Activated B cell treated with CpG ODN at 0.5 μM for 24 hours (primary cell): ENCODE results near the gene MPDZ. TPM values are rescaled to one million over a fixed set of nuclear protein-coding genes. Genes with fewer than 3 reads are reported as not detected.

ENCODE experiments used
- ATAC-seq: fragments of 200-7000 bp; cut with Tn5 transposase; one replicate; pipeline ENCODE4 v1.10.0; 2021; ENCODE audit warnings: low read depth, mild to moderate bottlenecking, moderate library complexity
- CTCF ChIA-PET: fragments of 350-600 bp; sonication (Branson Sonifier 250); formaldehyde crosslinking; loops from one replicate; lab custom pipeline; 2021; ENCODE audit warnings: antibody characterized with exemption; lab: Charles Lee
- POLR2A ChIA-PET: fragments of 350-600 bp; sonication (Branson Sonifier 250); formaldehyde crosslinking; loops from one replicate; lab custom pipeline; 2021; ENCODE audit warnings: antibody characterized with exemption; lab: Charles Lee
- DNase-seq: peaks from one replicate; pipeline ENCODE4 v3.0.0; 2022
- H3K27ac Mint-ChIP-seq: one replicate; pipeline ENCODE4 v1.8.0; 2020; ENCODE audit warnings: mixed read lengths
- H3K27me3 Mint-ChIP-seq: one replicate; pipeline ENCODE4 v1.8.0; 2021; ENCODE audit warnings: mixed read lengths
- H3K36me3 Mint-ChIP-seq: one replicate; pipeline ENCODE4 v1.8.0; 2021; ENCODE audit warnings: low read depth, mixed read lengths
- H3K4me1 Mint-ChIP-seq: one replicate; pipeline ENCODE4 v1.8.0; 2021; ENCODE audit warnings: mixed read lengths
- H3K4me3 Mint-ChIP-seq: one replicate; pipeline ENCODE4 v1.8.0; 2020; ENCODE audit warnings: mild to moderate bottlenecking, mixed read lengths
- H3K9me3 Mint-ChIP-seq: one replicate; pipeline ENCODE4 v1.8.0; 2020; ENCODE audit warnings: mixed read lengths
- intact Hi-C: fragments of 100-400 bp; cut with micrococcal nuclease; formaldehyde crosslinking; loops from one replicate; pipeline ENCODE4 v1.15.1; 2024
- total RNA-seq: library from RNA; stranded (reverse); gene quantifications from 2 replicates; pipeline ENCODE4 v1.2.3, GENCODE V29; 2022
- TF ChIP-seq, protein P1 (sequence below): fragments of 200-600 bp; IDR thresholded peaks from one replicate; pipeline ENCODE4 v1.8.0; 2022; ENCODE audit warnings: antibody characterized with exemption, mild to moderate bottlenecking

Gene MPDZ
- total RNA-seq, 1 donor from 2014 or later: not detected

GRCh38 chr9:13071921-13072320, 207.6 kb downstream of the MPDZ start:
- no peak overlapping the region for H3K4me3 Mint-ChIP-seq
- TF ChIP-seq, protein P1, sequence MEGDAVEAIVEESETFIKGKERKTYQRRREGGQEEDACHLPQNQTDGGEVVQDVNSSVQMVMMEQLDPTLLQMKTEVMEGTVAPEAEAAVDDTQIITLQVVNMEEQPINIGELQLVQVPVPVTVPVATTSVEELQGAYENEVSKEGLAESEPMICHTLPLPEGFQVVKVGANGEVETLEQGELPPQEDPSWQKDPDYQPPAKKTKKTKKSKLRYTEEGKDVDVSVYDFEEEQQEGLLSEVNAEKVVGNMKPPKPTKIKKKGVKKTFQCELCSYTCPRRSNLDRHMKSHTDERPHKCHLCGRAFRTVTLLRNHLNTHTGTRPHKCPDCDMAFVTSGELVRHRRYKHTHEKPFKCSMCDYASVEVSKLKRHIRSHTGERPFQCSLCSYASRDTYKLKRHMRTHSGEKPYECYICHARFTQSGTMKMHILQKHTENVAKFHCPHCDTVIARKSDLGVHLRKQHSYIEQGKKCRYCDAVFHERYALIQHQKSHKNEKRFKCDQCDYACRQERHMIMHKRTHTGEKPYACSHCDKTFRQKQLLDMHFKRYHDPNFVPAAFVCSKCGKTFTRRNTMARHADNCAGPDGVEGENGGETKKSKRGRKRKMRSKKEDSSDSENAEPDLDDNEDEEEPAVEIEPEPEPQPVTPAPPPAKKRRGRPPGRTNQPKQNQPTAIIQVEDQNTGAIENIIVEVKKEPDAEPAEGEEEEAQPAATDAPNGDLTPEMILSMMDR: no peak
- CTCF ChIA-PET: no interaction called here
- POLR2A ChIA-PET: no interaction called here
- H3K9me3 Mint-ChIP-seq: peaks cover 6% of the 10 kb centered on the region
- no peaks in the 10 kb centered on the region for H3K27me3 Mint-ChIP-seq
- DNase-seq (no peak), ATAC-seq (no peak)
- no peaks in the 10 kb centered on the region for H3K4me1 Mint-ChIP-seq
- no peaks in the 10 kb centered on the region for H3K36me3 Mint-ChIP-seq
- H3K27ac Mint-ChIP-seq: no peak overlapping the region
- intact Hi-C loops: no loop called here

DNA sequence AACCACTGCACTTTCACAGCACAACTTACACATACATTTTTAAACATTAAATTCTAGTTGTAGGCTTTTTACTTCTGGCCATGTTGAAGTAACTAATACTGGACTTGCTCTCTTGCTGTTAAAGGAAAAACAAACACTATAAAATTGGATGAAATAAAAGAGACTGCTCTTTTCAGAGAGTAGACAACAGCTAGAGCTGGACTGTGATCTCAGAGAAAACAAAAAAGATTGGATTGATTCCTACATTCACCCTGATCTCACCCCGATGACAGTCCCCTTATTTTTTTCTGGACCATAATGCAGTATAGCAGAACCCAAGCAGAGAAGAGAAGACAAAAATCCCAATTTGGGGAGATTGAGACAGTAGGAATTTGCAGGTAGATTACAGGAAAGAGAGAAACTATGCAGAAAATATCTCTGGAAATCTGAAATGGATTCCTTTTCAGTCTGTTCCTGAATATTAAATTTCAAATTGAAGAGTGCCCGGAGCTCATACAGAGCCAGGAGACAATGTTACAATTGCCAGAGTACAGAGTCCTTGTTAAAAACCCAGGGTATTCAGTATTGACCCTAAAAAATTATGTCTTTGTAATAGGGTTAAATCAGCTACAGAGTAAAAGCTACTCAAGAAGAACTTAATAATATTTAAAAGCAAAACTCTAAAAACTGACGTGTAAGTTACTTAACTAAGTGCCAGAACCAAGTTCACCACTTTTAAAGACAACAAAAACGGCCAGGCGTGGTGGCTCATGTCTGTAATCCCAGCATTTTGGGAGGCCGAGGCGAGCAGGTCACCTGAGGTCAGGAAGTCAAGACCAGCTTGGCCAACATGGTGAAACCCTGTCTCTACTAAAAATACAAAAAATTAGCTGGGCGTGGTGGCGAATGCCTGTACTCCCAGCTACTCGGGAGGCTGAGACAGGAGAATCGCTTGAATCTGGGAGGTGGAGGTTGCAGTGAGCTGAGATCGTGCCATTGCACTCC, 208.6 kb downstream of the MPDZ start:
- no peak for ATAC-seq
- no peaks in the 10 kb centered on the region for H3K27me3 Mint-ChIP-seq

DNA sequence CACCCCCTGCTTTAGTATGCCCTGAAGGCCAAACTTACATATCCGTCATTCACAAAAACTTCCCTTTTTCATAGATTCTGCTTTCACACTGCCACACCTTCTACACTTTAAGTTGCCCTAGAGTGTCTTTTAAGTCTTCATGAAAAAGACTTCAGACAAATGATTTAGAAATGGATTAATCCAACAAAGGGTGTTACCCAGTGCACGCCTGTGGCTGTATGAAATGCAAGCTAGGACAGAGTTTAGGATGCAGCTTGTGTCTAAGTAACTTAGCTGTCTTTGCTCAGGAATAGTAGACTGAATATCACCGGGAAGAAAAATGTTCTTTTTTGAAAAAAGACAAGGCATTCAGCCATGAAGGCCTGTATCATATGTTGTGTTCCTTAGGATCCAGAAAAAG, 210.0 kb downstream of the MPDZ start:
- DNase-seq (no peak), ATAC-seq (no peak)
- ChIA-PET CTCF (no interaction called here), POLR2A (no interaction called here)
- Mint-ChIP-seq H3K4me3 (no peak overlapping the region), H3K27ac (no peak overlapping the region), H3K9me3 (peaks cover 2% of the 10 kb centered on the region), H3K27me3 (no peaks in the 10 kb centered on the region), H3K36me3 (no peaks in the 10 kb centered on the region), H3K4me1 (no peaks in the 10 kb centered on the region)
- TF ChIP-seq, protein P1: no peak
- intact Hi-C loops: no loop called here

More for the DNA sequence above, 208.6 kb downstream of the MPDZ start:
- ChIA-PET CTCF (no interaction called here), POLR2A (no interaction called here)
- H3K36me3 Mint-ChIP-seq: no peaks in the 10 kb centered on the region
- no peak for DNase-seq
- no peaks in the 10 kb centered on the region for H3K4me1 Mint-ChIP-seq
- no peak overlapping the region for H3K27ac Mint-ChIP-seq
- H3K9me3 Mint-ChIP-seq: peaks cover 3% of the 10 kb centered on the region
- no peak overlapping the region for H3K4me3 Mint-ChIP-seq
- TF ChIP-seq, protein P1: no peak
- intact Hi-C loops: no loop called here

DNA sequence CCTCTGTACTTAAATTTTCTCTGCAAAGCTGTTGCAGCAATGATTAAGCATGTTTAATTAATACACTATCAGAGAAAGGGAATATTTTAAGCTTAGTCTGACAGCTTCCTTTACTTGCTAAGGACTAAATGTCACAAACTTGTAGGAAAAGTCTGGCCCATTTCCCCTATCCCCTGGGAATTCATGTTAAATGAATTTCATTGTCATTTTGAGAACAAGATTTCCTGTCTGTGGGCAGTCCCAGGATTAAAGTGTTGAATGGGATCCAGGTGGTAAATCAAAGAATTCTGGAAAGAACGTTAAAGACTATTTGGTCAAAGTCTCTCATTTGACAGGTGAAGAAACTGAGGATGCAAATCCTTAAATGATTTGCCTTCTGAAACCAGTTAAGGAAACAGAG, 214.8 kb downstream of the MPDZ start:
- ChIA-PET POLR2A (no interaction called here), CTCF (no interaction called here)
- Mint-ChIP-seq H3K4me3 (no peak overlapping the region), H3K27ac (no peak overlapping the region), H3K4me1 (no peaks in the 10 kb centered on the region), H3K27me3 (no peaks in the 10 kb centered on the region), H3K9me3 (no peaks in the 10 kb centered on the region), H3K36me3 (no peaks in the 10 kb centered on the region)
- TF ChIP-seq, protein P1: no peak
- intact Hi-C loops: no loop called here
- DNase-seq (no peak), ATAC-seq (no peak)

DNA sequence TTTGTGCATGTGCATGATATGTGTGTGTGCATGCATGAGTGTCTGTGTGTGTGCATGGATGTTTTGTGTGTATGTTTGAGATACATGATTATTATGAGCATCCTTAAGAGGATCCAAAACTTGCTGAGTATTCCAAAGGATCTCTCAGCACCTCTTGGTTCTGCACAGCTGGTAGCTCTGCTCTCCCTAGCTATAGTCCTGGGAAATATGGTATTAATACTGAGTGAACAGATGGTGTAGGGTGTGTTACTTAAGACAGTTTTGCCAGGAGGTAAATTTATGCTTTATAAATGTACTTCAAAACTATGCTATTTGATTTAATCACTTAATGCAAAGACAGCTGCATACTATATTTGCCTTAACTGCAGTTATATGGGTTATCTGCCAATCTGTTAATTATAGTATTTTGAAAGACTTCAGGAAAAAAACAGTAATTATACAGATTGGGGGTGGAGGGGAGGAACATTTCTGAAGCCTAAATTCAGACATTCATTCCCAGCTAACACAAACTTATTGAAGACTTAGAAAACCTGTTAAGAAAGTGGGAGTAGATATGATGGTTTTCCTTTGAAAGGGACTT, 215.5 kb downstream of the MPDZ start:
- TF ChIP-seq, protein P1: no peak
- ChIA-PET POLR2A (no interaction called here), CTCF (no interaction called here)
- Mint-ChIP-seq H3K4me3 (no peak overlapping the region), H3K27ac (no peak overlapping the region), H3K36me3 (no peaks in the 10 kb centered on the region), H3K9me3 (no peaks in the 10 kb centered on the region), H3K27me3 (no peaks in the 10 kb centered on the region), H3K4me1 (no peaks in the 10 kb centered on the region)
- ATAC-seq: no peak
- intact Hi-C loops: no loop called here
- no peak for DNase-seq
